ENCODE measurements around the gene CLEC4G. TPM values are rescaled to one million over a fixed set of nuclear protein-coding genes. Genes with fewer than 3 reads are reported as not detected.
"Not testable (repeated sequence)": the region's sequence is repeated elsewhere in the genome, so short reads cannot be mapped to it uniquely, and the experiment has no call there.

The CLEC4G gene
- total RNA-seq, 1 donor from 2014 or later: not detected

DNA sequence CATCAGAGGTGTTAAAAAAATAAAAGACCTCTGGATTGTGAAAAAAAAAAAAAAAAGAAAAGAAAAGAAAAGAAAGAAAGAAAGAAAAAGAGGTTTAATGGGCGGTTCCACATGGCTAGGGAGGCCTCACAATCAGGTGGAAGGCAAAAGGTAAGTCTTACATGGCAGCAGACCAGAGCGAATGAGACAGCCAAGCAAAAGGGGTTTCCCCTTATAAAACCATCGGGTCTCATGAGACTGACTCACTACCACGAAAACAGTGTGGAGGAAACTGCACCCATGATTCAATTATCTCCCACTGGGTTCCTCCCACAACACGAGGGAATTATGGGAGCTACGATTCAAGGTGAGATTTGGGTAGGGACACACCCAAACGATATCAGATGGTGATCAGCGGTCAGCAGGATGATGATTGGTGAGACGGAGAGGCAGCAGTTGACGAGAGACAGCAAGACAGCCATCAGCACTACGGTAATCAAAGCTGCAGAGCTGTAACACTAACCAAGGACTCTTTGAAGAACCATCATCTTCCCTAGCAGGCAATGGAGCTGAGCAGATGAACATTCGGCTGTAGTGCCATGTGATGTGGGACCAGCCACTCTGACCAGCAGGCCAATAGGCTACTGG is 19.4 kb upstream of the CLEC4G start:
- no peaks in the 10 kb centered on the region for H3K27me3 Mint-ChIP-seq
- no peak overlapping the region for H3K4me3 Mint-ChIP-seq
- TF ChIP-seq, protein P1, sequence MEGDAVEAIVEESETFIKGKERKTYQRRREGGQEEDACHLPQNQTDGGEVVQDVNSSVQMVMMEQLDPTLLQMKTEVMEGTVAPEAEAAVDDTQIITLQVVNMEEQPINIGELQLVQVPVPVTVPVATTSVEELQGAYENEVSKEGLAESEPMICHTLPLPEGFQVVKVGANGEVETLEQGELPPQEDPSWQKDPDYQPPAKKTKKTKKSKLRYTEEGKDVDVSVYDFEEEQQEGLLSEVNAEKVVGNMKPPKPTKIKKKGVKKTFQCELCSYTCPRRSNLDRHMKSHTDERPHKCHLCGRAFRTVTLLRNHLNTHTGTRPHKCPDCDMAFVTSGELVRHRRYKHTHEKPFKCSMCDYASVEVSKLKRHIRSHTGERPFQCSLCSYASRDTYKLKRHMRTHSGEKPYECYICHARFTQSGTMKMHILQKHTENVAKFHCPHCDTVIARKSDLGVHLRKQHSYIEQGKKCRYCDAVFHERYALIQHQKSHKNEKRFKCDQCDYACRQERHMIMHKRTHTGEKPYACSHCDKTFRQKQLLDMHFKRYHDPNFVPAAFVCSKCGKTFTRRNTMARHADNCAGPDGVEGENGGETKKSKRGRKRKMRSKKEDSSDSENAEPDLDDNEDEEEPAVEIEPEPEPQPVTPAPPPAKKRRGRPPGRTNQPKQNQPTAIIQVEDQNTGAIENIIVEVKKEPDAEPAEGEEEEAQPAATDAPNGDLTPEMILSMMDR (conservative IDR thresholded peaks at IDR 0.05): no peak
- no peak overlapping the region for H3K27ac Mint-ChIP-seq
- H3K4me1 Mint-ChIP-seq (ENCODE audit: unreplicated experiment): no peaks in the 10 kb centered on the region
- DNase-seq (ENCODE audit: extremely low spot score, unreplicated experiment): no peak
- no peaks in the 10 kb centered on the region for H3K9me3 Mint-ChIP-seq
- no peaks in the 10 kb centered on the region for H3K36me3 Mint-ChIP-seq

DNA sequence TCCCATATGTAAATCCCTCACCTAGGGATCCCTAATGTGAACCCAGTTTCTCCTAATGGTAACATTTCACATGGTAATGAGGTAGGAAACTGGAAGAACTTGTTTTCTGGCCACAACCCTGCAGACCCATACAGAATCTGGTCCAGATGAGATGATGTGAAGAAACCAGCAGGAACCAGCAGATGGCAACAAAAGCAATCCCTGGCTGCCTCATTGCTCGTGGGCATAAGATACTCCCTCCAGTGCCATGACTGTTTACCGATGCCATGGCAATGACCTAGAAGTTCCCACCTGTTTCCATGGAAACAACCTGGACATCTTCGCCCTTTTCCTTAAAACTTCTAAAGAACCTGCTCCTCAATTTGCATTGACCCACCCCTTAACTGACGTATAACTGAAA is 16.8 kb upstream of the CLEC4G start:
- no peaks in the 10 kb centered on the region for H3K4me1 Mint-ChIP-seq (ENCODE audit: unreplicated experiment)
- H3K4me3 Mint-ChIP-seq: no peak overlapping the region
- no peak for DNase-seq (ENCODE audit: extremely low spot score, unreplicated experiment)
- no peaks in the 10 kb centered on the region for H3K9me3 Mint-ChIP-seq
- TF ChIP-seq, protein P1 (conservative IDR thresholded peaks at IDR 0.05): no peak
- H3K27me3 Mint-ChIP-seq: peaks cover 3% of the 10 kb centered on the region
- H3K27ac Mint-ChIP-seq: no peak overlapping the region
- H3K36me3 Mint-ChIP-seq: no peaks in the 10 kb centered on the region

DNA sequence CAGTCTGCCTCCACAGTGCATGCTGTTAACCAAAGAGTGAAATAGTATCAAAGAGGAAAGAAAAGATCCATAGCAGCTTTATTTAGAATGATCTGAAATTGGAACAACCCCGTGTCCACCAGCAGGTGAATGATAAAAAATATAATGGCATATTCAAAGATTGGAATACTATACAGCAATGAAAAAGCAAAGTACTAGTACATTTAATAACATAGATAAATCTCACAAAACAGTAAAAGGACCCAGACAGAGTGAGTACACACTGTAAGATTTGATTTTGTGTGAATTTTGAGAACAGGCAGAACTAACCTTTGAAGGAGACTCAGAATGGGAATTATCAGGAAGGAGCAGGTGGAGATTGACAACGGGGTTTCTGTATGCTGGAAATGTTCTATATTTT is 16.3 kb upstream of the CLEC4G start:
- TF ChIP-seq, protein P1 (conservative IDR thresholded peaks at IDR 0.05): no peak

DNA sequence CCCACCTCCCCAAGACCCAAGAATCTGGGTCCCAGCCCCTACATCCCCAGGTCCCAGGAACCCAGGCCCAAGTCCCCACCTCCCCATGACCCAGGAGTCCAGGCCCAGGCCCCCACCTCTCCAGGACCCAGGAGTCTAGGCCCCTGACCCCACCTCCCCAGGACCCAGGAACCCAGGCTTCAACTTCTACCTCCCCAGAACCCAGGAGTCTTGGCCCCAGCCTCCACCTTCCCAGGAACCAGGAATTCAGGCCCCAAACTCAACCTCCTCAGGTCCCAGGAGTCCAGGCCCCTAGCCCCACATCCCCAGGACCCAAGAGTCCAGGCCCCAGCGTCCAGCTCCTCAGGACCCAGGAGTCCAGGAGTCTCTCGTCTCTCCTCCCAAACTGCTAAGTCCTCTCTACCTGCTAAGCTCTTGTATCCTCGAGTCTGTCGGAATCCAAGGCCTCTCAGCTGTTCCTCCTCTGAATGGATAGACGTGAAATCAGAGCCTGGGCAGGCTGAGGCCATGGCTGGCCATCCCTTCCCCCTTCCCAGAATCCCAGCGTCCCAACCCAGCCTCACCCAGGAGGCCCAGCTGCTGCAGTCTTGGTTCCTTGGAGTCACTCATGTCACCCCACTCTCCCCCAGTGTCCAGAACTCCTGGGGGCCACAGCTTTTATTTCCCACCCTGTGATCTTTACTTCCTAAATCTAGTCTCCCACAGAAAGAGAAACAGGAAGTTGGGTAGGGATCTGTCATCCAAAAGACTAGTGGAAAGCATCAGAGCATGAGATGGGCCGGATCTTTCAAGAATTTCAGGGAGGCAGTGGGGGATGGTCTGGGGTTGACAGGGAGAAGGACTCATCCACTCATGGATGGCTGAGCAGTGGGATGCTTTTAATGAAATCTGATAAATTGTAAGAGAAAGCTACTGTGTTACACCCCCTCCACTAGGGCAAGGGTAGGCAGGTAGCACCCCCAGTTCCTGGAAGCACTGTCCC is 15.3 kb upstream of the CLEC4G start, which contains the start of gene CD209:
CD209 (minus strand) TSS at position 632 of the 982 bp plus-strand sequence; CDS start at position 609, 23 bp downstream.
- H3K27ac Mint-ChIP-seq: no peak within 1 kb of the TSS
- no peak within 1 kb of the TSS for H3K4me3 Mint-ChIP-seq
- H3K4me1 Mint-ChIP-seq (ENCODE audit: unreplicated experiment): no peaks in the 10 kb centered on the region
- TF ChIP-seq, protein P1 (conservative IDR thresholded peaks at IDR 0.05): no peak
- no peaks in the 10 kb centered on the region for H3K36me3 Mint-ChIP-seq
- no peak for DNase-seq (ENCODE audit: extremely low spot score, unreplicated experiment)
- H3K27me3 Mint-ChIP-seq: peaks cover 11% of the 10 kb centered on the region
- H3K9me3 Mint-ChIP-seq: no peaks in the 10 kb centered on the region

More for the DNA sequence above, 16.3 kb upstream of the CLEC4G start:
- Mint-ChIP-seq H3K27me3 (peaks cover 6% of the 10 kb centered on the region), H3K9me3 (no peaks in the 10 kb centered on the region), H3K4me1 (ENCODE audit: unreplicated experiment) (no peaks in the 10 kb centered on the region), H3K4me3 (no peak overlapping the region), H3K27ac (no peak overlapping the region), H3K36me3 (no peaks in the 10 kb centered on the region)
- DNase-seq (ENCODE audit: extremely low spot score, unreplicated experiment): no peak

DNA sequence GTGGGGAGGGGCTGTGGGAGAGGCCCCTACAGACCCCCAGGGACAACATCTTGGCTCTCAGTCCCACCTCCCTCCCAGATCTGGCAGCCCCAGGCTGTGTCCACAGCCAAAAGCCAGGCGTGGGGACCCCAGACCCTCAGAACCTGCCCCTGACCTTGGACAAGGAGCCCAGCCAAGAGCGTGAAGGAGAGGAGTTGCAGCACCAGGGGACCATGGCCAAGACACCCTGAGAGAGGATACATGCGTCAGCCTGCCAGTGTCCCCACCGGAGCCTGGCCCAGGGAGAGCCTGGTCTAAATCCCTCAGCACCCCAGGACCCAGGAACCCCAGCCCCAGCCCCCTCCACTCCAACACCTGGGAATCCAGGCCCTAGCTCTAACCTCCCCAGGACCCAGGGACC is 14.4 kb upstream of the CLEC4G start:
- not testable (repeated sequence) for DNase-seq (ENCODE audit: extremely low spot score, unreplicated experiment); H3K4me3 Mint-ChIP-seq; H3K4me1 Mint-ChIP-seq (ENCODE audit: unreplicated experiment); H3K9me3 Mint-ChIP-seq; H3K27ac Mint-ChIP-seq; H3K36me3 Mint-ChIP-seq
- H3K27me3 Mint-ChIP-seq: peaks cover 16% of the 10 kb centered on the region

All from type B pancreatic cell (in vitro differentiated cells).